HG03439 (cell line): ENCODE measurements around the gene PKIG.

Experiments used
- ATAC-seq: cut with Tn5 transposase; IDR thresholded peaks from one replicate; pipeline ENCODE4 v1.9.1; 2021; ENCODE audit warnings: mild to moderate bottlenecking, moderate library complexity; ENCODE audit not compliant: unreplicated experiment

The PKIG gene

DNA sequence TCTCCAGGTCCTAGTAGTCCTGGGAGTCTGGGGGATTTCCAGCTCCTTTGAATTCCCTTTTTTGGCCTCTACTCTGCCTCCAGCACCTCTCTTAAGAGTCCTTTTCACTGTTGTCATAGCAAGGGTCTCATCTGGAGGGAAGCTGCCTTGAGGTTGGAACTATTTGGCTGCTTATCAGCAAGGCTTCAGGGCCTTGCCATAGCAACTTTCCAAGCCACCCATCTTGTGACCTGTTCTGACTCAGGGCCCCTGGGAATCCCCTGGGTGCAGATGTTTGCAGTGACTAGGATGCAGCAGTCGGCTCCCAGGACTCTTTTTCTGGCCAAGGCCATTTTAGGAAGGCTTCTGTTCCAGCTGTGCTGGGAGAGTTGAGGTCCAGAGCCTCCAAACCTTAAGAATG lies 12.4 kb downstream of the PKIG start:
- ATAC-seq = no peak

- no peak for ATAC-seq
These were observed 13.6 kb downstream of the PKIG start for GRCh38 chr20:44596010-44596409.

GRCh38 chr20:44596876-44597275 lies 14.5 kb downstream of the PKIG start:
- ATAC-seq = no peak

DNA sequence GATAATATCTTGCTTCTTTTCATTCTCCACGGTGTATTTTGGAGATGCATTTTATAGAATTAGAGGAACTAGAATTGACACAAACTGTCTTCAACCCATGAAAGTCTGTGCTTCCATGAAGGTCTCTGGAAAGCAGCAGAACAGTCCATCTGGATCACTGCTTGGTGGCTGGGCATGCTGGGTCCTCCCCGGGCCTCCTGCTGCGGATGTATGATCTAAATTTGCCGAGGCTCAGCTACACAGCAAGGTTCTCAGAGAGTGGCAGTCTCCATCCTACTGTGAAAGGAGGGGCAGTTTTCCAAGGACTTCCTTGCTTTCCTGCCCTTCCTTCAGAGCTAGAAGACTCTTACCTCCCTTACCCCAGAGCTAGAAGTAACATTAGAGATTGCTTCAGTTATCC lies 15.1 kb downstream of the PKIG start:
- ATAC-seq = no peak

GRCh38 chr20:44597930-44598329 lies 15.6 kb downstream of the PKIG start:
- ATAC-seq = no peak

GRCh38 chr20:44598423-44599305 lies 16.3 kb downstream of the PKIG start:
- ATAC-seq = peak; percentile 51

DNA sequence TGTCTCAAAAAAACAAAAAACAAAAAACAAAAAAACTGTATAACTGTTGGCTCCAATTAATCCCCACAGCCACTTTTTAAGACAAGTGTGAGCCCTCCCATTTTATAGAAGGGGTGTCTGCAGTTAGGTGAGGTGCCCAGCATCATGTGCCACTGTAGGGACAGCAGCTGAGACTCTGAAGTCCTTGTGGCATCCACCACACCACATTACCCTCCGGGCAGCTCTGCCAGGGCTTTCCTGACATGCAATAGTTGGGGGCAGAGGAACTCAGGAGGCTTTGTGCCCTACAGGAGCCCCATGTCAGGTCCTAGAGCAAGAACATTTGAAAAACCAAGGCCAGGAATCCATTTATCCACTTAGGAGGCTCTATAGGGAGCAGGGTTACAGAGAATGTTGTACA lies 17.3 kb downstream of the PKIG start:
- no peak for ATAC-seq

DNA sequence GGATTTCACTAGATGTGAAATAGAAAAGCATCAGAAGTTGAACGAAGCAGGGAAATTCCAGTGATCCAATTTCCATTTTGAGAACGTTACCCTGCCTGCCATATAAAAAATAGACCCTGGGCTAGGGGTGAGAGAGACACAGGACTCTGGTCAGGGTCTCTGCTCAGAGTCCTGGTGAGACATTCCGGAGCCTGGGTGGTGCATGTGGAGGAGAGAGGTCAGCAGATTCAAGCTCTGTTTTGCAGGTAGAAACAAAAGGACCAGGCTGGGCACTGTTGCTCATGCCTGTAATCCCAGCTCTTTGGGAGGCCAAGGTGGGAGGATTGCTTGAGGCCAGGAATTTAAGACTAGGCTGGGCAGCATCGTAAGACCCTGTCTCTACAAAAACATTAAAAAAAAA lies 17.9 kb downstream of the PKIG start:
- no peak for ATAC-seq

DNA sequence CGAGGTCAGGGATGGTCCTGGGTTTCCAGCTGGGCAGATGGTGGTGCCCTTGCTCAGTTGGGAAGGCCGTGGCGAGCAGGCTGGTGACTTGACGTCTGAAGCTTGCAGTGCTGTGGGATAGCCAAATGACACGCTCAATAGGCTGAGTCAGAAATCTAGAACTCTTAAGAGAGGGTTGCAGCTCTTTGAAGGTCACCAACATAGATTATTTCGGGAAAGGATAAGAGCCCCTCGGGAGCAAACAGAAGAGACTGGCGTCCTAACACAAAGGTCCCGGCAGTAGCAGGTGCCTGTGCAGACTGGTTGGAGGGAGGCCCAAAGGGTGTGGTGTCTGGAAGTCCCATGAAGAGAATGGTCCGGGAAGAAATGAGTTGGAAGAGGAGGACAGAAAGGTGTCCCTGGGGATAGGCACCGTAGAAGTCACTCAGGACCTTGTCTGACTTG lies 18.4 kb downstream of the PKIG start:
- no peak for ATAC-seq

DNA sequence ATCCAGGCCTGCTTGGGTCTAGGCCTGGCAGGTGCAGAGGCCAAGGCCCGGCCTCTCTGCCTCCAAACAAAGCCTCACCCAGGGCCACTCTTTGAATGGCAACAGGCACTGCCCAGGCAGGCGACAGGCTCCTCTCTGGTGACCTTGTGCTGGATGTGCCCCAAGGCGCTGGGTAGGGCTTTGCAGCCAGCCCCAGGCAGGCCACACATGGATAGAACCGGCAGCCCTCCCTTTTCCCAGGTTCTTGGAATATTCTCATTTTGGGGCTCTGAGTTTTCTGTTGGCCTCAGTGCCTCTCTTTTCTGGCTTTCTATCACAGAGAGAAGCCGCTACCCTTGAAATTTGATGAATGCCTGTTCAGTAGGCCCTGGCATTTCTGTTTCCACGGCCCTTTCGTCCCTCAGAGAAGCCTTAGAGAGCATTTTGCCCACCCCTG lies 18.9 kb downstream of the PKIG start:
- ATAC-seq = no peak

- ATAC-seq = no peak
These were observed 19.4 kb downstream of the PKIG start for GRCh38 chr20:44601801-44602204.

- ATAC-seq = no peak
These were observed 20.9 kb downstream of the PKIG start for GRCh38 chr20:44603327-44603726.

DNA sequence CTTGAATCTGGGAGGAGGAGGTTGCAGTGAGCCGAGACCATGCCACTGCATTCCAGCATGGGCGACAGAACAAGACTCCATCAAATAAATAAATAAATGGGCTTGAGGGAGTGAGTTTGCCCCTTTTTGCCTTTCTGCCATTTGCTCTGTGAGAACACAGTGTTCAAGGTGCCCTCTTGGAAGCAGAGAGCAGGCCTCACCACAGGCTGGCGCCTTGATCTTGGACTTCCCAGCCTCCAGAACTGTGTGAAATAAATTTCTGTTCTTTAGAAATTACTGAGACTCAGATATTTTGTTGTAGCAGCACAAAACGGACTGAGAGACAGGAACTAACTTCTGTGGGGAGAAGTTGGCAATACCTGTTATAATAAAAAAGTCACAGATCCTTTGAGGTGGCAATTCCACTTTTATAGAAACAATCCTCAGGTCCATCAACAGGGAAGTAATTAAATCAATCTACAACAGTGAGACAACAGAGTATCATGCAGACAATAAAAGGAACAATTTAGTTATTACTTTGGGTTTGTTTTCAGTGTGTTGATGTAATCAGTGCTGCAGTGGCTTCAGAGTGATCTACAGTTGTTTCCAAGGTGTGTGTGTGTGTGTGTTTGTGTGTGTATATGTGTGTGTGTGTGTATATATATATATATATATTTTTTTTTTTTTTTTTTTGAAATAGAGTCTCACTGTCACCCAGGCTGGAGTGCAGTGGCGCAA lies 24.5 kb downstream of the PKIG start:
- no peak for ATAC-seq

GRCh38 chr20:44609006-44609515 lies 26.7 kb downstream of the PKIG start:
- no peak for ATAC-seq

GRCh38 chr20:44609516-44610312 lies 27.3 kb downstream of the PKIG start:
- peak; percentile 81 for ATAC-seq

- no peak for ATAC-seq
These were observed 28.1 kb downstream of the PKIG start for GRCh38 chr20:44610313-44610962.

DNA sequence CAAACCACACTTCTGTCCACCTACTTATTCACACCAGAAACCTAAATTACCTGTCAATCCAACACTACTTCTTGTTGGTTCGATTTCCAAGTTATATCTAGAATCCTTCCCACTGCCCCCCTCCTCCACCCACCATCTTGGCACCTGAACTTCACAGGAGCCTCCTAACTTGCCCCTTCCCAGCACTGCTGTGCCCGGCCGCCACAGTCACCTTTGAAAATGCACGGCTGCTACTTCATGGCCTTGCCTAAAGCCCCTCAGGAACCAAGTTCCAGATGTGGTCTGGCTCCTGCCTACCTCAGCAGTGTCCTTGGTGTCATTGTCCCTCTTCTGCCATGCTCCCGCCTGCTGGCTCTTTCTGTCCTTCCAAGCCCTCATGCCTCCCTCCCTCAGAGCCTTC lies 31.2 kb downstream of the PKIG start:
- no peak for ATAC-seq

DNA sequence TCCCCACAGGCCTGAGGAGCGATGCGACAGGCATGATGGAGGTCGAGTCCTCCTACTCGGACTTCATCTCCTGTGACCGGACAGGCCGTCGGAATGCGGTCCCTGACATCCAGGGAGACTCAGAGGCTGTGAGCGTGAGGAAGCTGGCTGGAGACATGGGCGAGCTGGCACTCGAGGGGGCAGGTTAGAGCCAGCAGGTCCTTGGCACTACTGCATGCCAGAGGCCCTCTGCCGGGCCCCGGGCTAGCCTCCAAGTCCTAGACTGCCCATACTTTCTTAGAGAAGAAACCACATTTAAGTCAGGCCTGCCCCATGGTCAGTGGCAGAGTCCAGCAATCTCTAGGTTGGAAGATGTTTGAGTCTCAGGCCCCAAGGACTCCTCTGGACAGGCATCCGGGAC lies 32.1 kb downstream of the PKIG start:
- ATAC-seq = no peak

GRCh38 chr20:44615169-44615791 lies 32.9 kb downstream of the PKIG start:
- no peak for ATAC-seq
